ENCODE results near the gene C1orf198.

- TF ChIP-seq CTCF (IDR thresholded peaks at IDR 0.05; ENCODE audit: low read depth, low read length, poor library complexity, severe bottlenecking) (no peak), EZH2phosphoT487 (IDR thresholded peaks at IDR 0.05; ENCODE audit: borderline replicate concordance, low read length) (no peak)
Observed at GRCh38 chr1:230899841-230900251, 31.5 kb upstream of the C1orf198 start.
